ENCODE data around the gene SMAD9. TPM values are rescaled to one million over a fixed set of nuclear protein-coding genes. Genes with fewer than 3 reads are reported as not detected.
A peak's percentile ranks its signal among the peaks of the same experiment; 100 is the strongest.

SMAD9 gene
- total RNA-seq, 2 donors from 2014 or later: 6.5 to 7.8 TPM

GRCh38 chr13:36879218-36879938 is 40.7 kb downstream of the SMAD9 start:
- intact Hi-C loops (cut with DNase I): no loop called here
- Histone ChIP-seq H3K36me3 (no peaks in the 10 kb centered on the region), H3K9ac (ENCODE audit: low read depth in 2 of 2, low read length in 2 of 2) (no peak overlapping the region), H3K27me3 (no peaks in the 10 kb centered on the region), H3K4me3 (no peak overlapping the region), H3K9me3 (no peaks in the 10 kb centered on the region), H3K4me1 (no peaks in the 10 kb centered on the region), H3K27ac (no peak overlapping the region)
- TF ChIP-seq CTCF (IDR thresholded peaks at IDR 0.05): no peak
- no peak for DNase-seq

GRCh38 chr13:36875961-36876360 is 44.1 kb downstream of the SMAD9 start:
- Histone ChIP-seq H3K27ac (no peak overlapping the region), H3K4me3 (no peak overlapping the region), H3K9ac (ENCODE audit: low read depth in 2 of 2, low read length in 2 of 2) (no peak overlapping the region), H3K9me3 (no peaks in the 10 kb centered on the region), H3K27me3 (no peaks in the 10 kb centered on the region), H3K4me1 (no peaks in the 10 kb centered on the region), H3K36me3 (no peaks in the 10 kb centered on the region)
- no peak for DNase-seq
- no peak for TF ChIP-seq CTCF (IDR thresholded peaks at IDR 0.05)
- intact Hi-C loops (cut with DNase I): no loop called here

GRCh38 chr13:36875431-36875830 is 44.6 kb downstream of the SMAD9 start:
- Histone ChIP-seq H3K4me1 (no peaks in the 10 kb centered on the region), H3K9ac (ENCODE audit: low read depth in 2 of 2, low read length in 2 of 2) (no peak overlapping the region), H3K27me3 (no peaks in the 10 kb centered on the region), H3K9me3 (no peaks in the 10 kb centered on the region), H3K4me3 (no peak overlapping the region), H3K27ac (no peak overlapping the region), H3K36me3 (no peaks in the 10 kb centered on the region)
- no peak for TF ChIP-seq CTCF (IDR thresholded peaks at IDR 0.05)
- no peak for DNase-seq
- intact Hi-C loops (cut with DNase I): no loop called here

GRCh38 chr13:36872621-36873020 is 47.4 kb downstream of the SMAD9 start:
- no peak for TF ChIP-seq CTCF (IDR thresholded peaks at IDR 0.05)
- intact Hi-C loops (cut with DNase I): no loop called here

GRCh38 chr13:36870050-36870692 is 49.9 kb downstream of the SMAD9 start:
- TF ChIP-seq CTCF (IDR thresholded peaks at IDR 0.05): no peak
- DNase-seq: no peak
- intact Hi-C loops (cut with DNase I): no loop called here
- no peak overlapping the region for H3K4me3 ChIP-seq
- no peaks in the 10 kb centered on the region for H3K36me3 ChIP-seq
- H3K27me3 ChIP-seq: no peaks in the 10 kb centered on the region
- no peak overlapping the region for H3K9ac ChIP-seq (ENCODE audit: low read depth in 2 of 2, low read length in 2 of 2)
- no peaks in the 10 kb centered on the region for H3K9me3 ChIP-seq
- no peak overlapping the region for H3K27ac ChIP-seq
- no peaks in the 10 kb centered on the region for H3K4me1 ChIP-seq

More at GRCh38 chr13:36872621-36873020, 47.4 kb downstream of the SMAD9 start:
- Histone ChIP-seq H3K9ac (ENCODE audit: low read depth in 2 of 2, low read length in 2 of 2) (no peak overlapping the region), H3K36me3 (no peaks in the 10 kb centered on the region), H3K4me3 (no peak overlapping the region), H3K27ac (no peak overlapping the region), H3K9me3 (no peaks in the 10 kb centered on the region), H3K27me3 (no peaks in the 10 kb centered on the region), H3K4me1 (no peaks in the 10 kb centered on the region)
- DNase-seq: peak; percentile 29
